ENCODE results near the gene FGD5. TPM values are rescaled to one million over a fixed set of nuclear protein-coding genes. Genes with fewer than 3 reads are reported as not detected.

The FGD5 gene
- total and polyA plus RNA-seq, 2 experiments from 2014 or later, result 0.59 to 1.1 TPM

DNA sequence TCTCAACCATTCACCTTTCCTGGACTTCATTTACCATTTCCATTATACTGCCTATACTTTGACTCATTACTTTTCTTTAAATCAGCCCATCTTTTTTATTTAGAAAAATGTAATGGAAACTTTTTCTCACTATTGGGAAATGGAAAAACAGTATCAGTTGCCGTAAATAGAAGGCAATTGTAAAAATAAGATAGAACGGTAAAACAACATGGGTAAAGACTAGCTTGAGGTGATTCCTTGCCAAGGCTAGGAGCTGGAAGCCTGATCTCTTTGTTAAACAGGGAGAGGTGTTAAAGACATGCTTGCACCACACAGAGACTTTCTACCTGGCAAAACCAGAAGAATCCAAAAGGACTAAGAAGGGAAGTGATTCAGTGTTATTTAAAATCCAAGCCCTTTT, 5.9 kb downstream of the FGD5 start:
- Histone ChIP-seq H3K4me1 (ENCODE audit: low read depth) (peaks cover 3% of the 10 kb centered on the region), H3K27me3 (no peaks in the 10 kb centered on the region), H3K9me3 (ENCODE audit: low read depth) (no peaks in the 10 kb centered on the region), H3K27ac (no peak overlapping the region), H3K36me3 (no peaks in the 10 kb centered on the region), H3K4me3 (no peak overlapping the region)
- DNase-seq (ENCODE audit: low read depth in 1 of 2, low spot score in 1 of 2), result no peak
- TF ChIP-seq, protein P1, sequence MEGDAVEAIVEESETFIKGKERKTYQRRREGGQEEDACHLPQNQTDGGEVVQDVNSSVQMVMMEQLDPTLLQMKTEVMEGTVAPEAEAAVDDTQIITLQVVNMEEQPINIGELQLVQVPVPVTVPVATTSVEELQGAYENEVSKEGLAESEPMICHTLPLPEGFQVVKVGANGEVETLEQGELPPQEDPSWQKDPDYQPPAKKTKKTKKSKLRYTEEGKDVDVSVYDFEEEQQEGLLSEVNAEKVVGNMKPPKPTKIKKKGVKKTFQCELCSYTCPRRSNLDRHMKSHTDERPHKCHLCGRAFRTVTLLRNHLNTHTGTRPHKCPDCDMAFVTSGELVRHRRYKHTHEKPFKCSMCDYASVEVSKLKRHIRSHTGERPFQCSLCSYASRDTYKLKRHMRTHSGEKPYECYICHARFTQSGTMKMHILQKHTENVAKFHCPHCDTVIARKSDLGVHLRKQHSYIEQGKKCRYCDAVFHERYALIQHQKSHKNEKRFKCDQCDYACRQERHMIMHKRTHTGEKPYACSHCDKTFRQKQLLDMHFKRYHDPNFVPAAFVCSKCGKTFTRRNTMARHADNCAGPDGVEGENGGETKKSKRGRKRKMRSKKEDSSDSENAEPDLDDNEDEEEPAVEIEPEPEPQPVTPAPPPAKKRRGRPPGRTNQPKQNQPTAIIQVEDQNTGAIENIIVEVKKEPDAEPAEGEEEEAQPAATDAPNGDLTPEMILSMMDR (IDR thresholded peaks at IDR 0.05; ENCODE audit: low read depth, low read length), result no peak

DNA sequence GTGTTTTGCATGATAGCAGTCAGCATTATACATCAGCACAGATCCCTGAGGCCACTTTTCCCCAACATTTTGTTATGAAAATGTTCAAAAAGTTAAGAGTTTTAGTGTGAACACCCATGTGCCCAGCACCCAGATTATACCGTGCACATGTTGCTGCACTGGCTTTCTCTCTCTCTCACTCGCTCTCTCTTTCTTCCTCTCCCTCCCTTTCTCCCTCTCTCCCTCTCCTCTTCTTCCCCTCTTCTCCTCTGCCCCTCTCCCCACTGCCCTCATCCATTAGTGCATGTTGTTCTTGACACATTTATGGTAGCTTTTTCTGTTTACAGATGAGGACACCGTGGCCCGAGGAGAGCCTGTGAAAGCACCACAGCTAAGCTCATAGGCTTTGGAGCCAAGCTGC, 7.3 kb downstream of the FGD5 start:
- H3K36me3 ChIP-seq, result no peaks in the 10 kb centered on the region
- H3K27me3 ChIP-seq, result no peaks in the 10 kb centered on the region
- no peak for DNase-seq (ENCODE audit: low read depth in 1 of 2, low spot score in 1 of 2)
- TF ChIP-seq, protein P1 (IDR thresholded peaks at IDR 0.05; ENCODE audit: low read depth, low read length), result no peak
- peaks cover 3% of the 10 kb centered on the region for H3K4me1 ChIP-seq (ENCODE audit: low read depth)
- no peak overlapping the region for H3K27ac ChIP-seq
- H3K9me3 ChIP-seq (ENCODE audit: low read depth), result no peaks in the 10 kb centered on the region
- no peak overlapping the region for H3K4me3 ChIP-seq

DNA sequence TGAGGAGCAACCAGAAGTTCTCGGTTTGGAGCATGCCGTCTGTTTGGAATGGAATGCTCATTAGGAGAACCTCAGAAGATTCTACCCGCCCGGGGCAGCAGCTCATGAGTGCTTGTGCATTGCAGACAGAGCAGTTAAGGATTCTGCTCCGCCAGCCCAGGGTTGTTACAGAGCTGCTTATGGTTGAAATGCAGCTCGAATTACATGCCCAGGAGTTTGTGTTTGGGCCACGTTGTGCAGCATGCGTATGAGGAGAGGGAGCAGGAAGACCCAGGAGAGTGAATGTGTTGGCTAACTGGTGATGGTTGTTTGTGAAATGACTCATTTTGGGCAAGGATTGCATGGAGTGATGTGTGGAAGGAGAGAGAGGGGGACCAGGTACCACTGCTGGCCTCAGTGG, 9.0 kb downstream of the FGD5 start:
- H3K4me1 ChIP-seq (ENCODE audit: low read depth), result no peaks in the 10 kb centered on the region
- no peak overlapping the region for H3K27ac ChIP-seq
- TF ChIP-seq, protein P1 (IDR thresholded peaks at IDR 0.05; ENCODE audit: low read depth, low read length), result no peak
- H3K4me3 ChIP-seq, result no peak overlapping the region
- no peaks in the 10 kb centered on the region for H3K27me3 ChIP-seq
- H3K9me3 ChIP-seq (ENCODE audit: low read depth), result no peaks in the 10 kb centered on the region
- H3K36me3 ChIP-seq, result no peaks in the 10 kb centered on the region
- DNase-seq (ENCODE audit: low read depth in 1 of 2, low spot score in 1 of 2), result peak in 1 of 2 donors; percentile 44

DNA sequence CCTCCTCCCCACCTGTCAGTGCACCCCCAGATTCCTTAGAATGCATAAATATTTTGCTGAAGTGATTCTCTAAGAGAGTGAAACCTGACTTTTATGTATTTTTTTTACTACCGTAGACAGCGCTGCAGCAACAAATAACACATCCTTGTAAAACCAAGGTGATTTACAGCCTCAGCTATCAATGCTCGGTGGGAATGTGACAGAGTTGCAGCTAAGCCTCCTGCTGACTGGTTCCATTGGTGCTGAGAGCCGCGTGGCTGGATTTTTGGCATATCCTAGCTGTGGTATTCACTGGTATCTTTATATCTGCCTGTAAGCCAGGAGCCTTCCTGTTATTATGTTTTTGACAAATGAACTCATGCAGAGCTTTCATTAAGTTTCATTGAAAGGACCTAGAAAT, 11.0 kb downstream of the FGD5 start:
- TF ChIP-seq, protein P1 (IDR thresholded peaks at IDR 0.05; ENCODE audit: low read depth, low read length), result no peak
- Histone ChIP-seq H3K27me3 (no peaks in the 10 kb centered on the region), H3K4me3 (no peak overlapping the region), H3K9me3 (ENCODE audit: low read depth) (no peaks in the 10 kb centered on the region), H3K36me3 (no peaks in the 10 kb centered on the region), H3K27ac (no peak overlapping the region), H3K4me1 (ENCODE audit: low read depth) (no peaks in the 10 kb centered on the region)
- no peak for DNase-seq (ENCODE audit: low read depth in 1 of 2, low spot score in 1 of 2)

DNA sequence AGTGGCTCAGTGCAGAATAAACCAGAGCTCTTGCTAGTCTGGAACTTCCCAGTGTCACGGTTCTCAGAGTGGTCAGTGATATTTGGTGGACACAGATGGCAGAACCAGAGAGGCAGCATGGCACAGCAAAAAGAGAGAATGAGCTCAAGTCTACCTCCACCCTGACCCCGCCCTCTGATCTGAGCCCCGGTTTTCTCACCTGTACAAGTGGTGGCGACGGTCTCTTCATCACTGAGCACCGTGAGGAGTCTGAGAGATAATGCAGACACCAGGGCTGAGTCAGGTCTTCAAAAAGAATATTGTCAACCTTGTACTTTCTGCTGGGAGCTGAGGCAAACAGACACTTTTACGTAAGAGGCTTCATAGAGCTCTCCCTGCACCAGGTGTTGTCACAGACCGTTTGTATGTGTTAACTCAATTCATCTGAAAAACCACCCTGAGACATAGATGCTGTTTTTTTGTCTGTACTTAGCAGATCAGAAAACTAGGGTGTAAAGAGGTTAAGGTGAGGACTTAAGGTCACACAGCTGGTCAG, 13.2 kb downstream of the FGD5 start:
- no peaks in the 10 kb centered on the region for H3K36me3 ChIP-seq
- no peak overlapping the region for H3K4me3 ChIP-seq
- DNase-seq (ENCODE audit: low read depth in 1 of 2, low spot score in 1 of 2), result no peak
- no peaks in the 10 kb centered on the region for H3K9me3 ChIP-seq (ENCODE audit: low read depth)
- H3K27ac ChIP-seq, result no peak overlapping the region
- H3K27me3 ChIP-seq, result no peaks in the 10 kb centered on the region
- H3K4me1 ChIP-seq (ENCODE audit: low read depth), result no peaks in the 10 kb centered on the region
- TF ChIP-seq, protein P1 (IDR thresholded peaks at IDR 0.05; ENCODE audit: low read depth, low read length), result no peak
